Neuronal stem cell (in vitro differentiated cells): ENCODE results near the gene DHCR7.
A peak's percentile ranks its signal among the peaks of the same experiment; 100 is the strongest.

Source experiments
- DNase-seq: peaks from one replicate; pipeline ENCODE4 v3.0.0-alpha.2; 2013; ENCODE audit warnings: low spot score
- H2AFZ ChIP-seq: one replicate; pipeline ENCODE4 v1.6.1; 2013; ENCODE audit warnings: mild to moderate bottlenecking, low read length, inconsistent platforms
- H2AK5ac ChIP-seq: 2 replicates; pipeline ENCODE4 v1.6.1; 2013; ENCODE audit warnings: low read depth, mild to moderate bottlenecking, inconsistent platforms, low read length, moderate library complexity, mixed read lengths
- H2BK120ac ChIP-seq: 2 replicates; pipeline ENCODE4 v1.6.1; 2013; ENCODE audit warnings: low read depth, mild to moderate bottlenecking, inconsistent platforms, low read length, moderate library complexity, mixed read lengths
- H2BK12ac ChIP-seq: one replicate; pipeline ENCODE4 v1.6.1; 2013; ENCODE audit warnings: low read length, inconsistent platforms
- H2BK15ac ChIP-seq: 2 replicates; pipeline ENCODE4 v1.6.1; 2013; ENCODE audit warnings: mild to moderate bottlenecking, low read length, inconsistent platforms, mixed read lengths
- H2BK5ac ChIP-seq: one replicate; pipeline ENCODE4 v1.6.1; 2013; ENCODE audit warnings: inconsistent platforms, mild to moderate bottlenecking, low read length, moderate library complexity
- H3K14ac ChIP-seq: one replicate; pipeline ENCODE4 v1.6.1; 2013; ENCODE audit warnings: low read length, inconsistent platforms
- H3K18ac ChIP-seq: 2 replicates; pipeline ENCODE4 v1.6.1; 2013; ENCODE audit warnings: low read length, inconsistent platforms
- H3K23ac ChIP-seq: 2 replicates; pipeline ENCODE4 v1.6.1; 2013; ENCODE audit warnings: low read depth, mild to moderate bottlenecking, mixed read lengths, low read length, inconsistent platforms; ENCODE audit not compliant: poor library complexity
- H3K27ac ChIP-seq: replicated peaks from 3 replicates; pipeline ENCODE4 v1.5.1; 2013; ENCODE audit warnings: low read length, inconsistent platforms
- H3K27me3 ChIP-seq, 3 experiments: 2 replicates each; pipeline ENCODE4 v1.6.1; 2013; ENCODE audit warnings: low read length in 3 of 3, mild to moderate bottlenecking in 2 of 3, inconsistent platforms in 1 of 3, low read depth in 1 of 3, mixed read lengths in 1 of 3, moderate library complexity in 1 of 3; ENCODE audit not compliant: control insufficient read depth in 3 of 3, insufficient read depth in 3 of 3
- H3K36me3 ChIP-seq, 2 donors: replicated peaks in 1 of 2; 2 replicates each; pipeline ENCODE4 v1.6.1; 2013; ENCODE audit warnings: low read length in 2 of 2; ENCODE audit not compliant: control insufficient read depth in 2 of 2, insufficient read depth in 2 of 2
- H3K4ac ChIP-seq: 2 replicates; pipeline ENCODE4 v1.6.1; 2013; ENCODE audit warnings: inconsistent platforms, mild to moderate bottlenecking, low read length, moderate library complexity
- H3K4me1 ChIP-seq, 2 donors: 1 replicate in 1 of 2; 2 replicates in 1 of 2; pipeline ENCODE4 v1.6.1; 2013; ENCODE audit warnings: low read length in 2 of 2, low read depth in 1 of 2; ENCODE audit not compliant: control insufficient read depth in 2 of 2, insufficient read depth in 1 of 2
- H3K4me2 ChIP-seq: one replicate; pipeline ENCODE4 v1.6.1; 2013; ENCODE audit warnings: mild to moderate bottlenecking, low read length, inconsistent platforms; ENCODE audit not compliant: insufficient read depth, poor library complexity, severe bottlenecking
- H3K4me3 ChIP-seq, 2 donors: 2 replicates each; pipeline ENCODE4 v1.5.1; 2013; ENCODE audit warnings: low read length in 2 of 2, mild to moderate bottlenecking in 2 of 2, inconsistent platforms in 1 of 2, moderate library complexity in 1 of 2
- H3K79me1 ChIP-seq: one replicate; pipeline ENCODE4 v1.6.1; 2013; ENCODE audit warnings: low read depth, mild to moderate bottlenecking, inconsistent platforms, low read length, moderate library complexity
- H3K9ac ChIP-seq: one replicate; pipeline ENCODE4 v1.6.1; 2013; ENCODE audit warnings: mild to moderate bottlenecking, low read depth, low read length, inconsistent platforms; ENCODE audit not compliant: poor library complexity
- H3K9me3 ChIP-seq, 2 donors: replicated peaks in 1 of 2; 2 replicates each; pipeline versions ENCODE3 to v1.6.1; 2013; ENCODE audit warnings: low read length in 2 of 2, mild to moderate bottlenecking in 2 of 2, inconsistent platforms in 1 of 2, low read depth in 1 of 2, mixed read lengths in 1 of 2, moderate library complexity in 1 of 2; ENCODE audit not compliant: control insufficient read depth in 2 of 2, insufficient read depth in 1 of 2
- H4K8ac ChIP-seq: one replicate; pipeline ENCODE4 v1.6.1; 2013; ENCODE audit warnings: low read depth, mild to moderate bottlenecking, inconsistent platforms, low read length, moderate library complexity
- H4K91ac ChIP-seq: one replicate; pipeline ENCODE4 v1.6.1; 2013; ENCODE audit warnings: low read length, low read depth, mild to moderate bottlenecking, inconsistent platforms; ENCODE audit not compliant: poor library complexity
- WGBS, 2 donors: extraction: QIAGEN DNeasy Blood & Tissue Kit; methylation state at CpG; one replicate each; pipeline ENCODE4 v1.1.7; 2013; ENCODE audit warnings: missing lambda C conversion rate in 2 of 2, mixed read lengths in 1 of 2; ENCODE audit not compliant: insufficient read length in 2 of 2, insufficient replicate concordance in 1 of 2; ENCODE audit errors: extremely low coverage in 2 of 2; 5-methylcytosine and 5-hydroxymethylcytosine counted together

DHCR7 gene

GRCh38 chr11:71482216-71482615 is 34.0 kb upstream of the DHCR7 start:
- Histone ChIP-seq H3K18ac (no peak overlapping the region), H3K4ac (no peak overlapping the region), H2BK15ac (no peak overlapping the region), H2BK12ac (no peak overlapping the region), H3K14ac (no peak overlapping the region), H3K27ac (no peak overlapping the region), H3K79me1 (no peaks in the 10 kb centered on the region), H3K9ac (no peak overlapping the region), H3K23ac (peak overlapping the region; percentile 52), H3K27me3 (no peaks in the 10 kb centered on the region), H2BK5ac (no peak overlapping the region), H4K91ac (no peak overlapping the region), H3K36me3 (peaks cover 29 to 85% of the 10 kb centered on the region in 2 donors), H4K8ac (no peak overlapping the region), H2BK120ac (no peak overlapping the region), H3K4me3 (peak overlapping the region in 1 of 2 donors; percentile 41), H3K4me1 (peaks cover 0 to 7% of the 10 kb centered on the region in 2 donors), H2AFZ (no peak overlapping the region), H2AK5ac (no peak overlapping the region), H3K9me3 (peaks cover 0 to 5% of the 10 kb centered on the region in 2 donors), H3K4me2 (no peak overlapping the region)
- no CpG with 5 or more reads among the region's 18 CpGs for WGBS, 2 donors
- DNase-seq, result no peak

GRCh38 chr11:71481101-71481960 is 33.1 kb upstream of the DHCR7 start:
- Histone ChIP-seq H2BK120ac (no peak overlapping the region), H4K91ac (no peak overlapping the region), H3K4ac (no peak overlapping the region), H3K27ac (no peak overlapping the region), H3K18ac (no peak overlapping the region), H3K4me1 (peaks cover 0 to 9% of the 10 kb centered on the region in 2 donors), H3K27me3 (no peaks in the 10 kb centered on the region), H2BK5ac (no peak overlapping the region), H2BK12ac (no peak overlapping the region), H2AK5ac (no peak overlapping the region), H2BK15ac (no peak overlapping the region), H3K9me3 (peaks cover 0 to 5% of the 10 kb centered on the region in 2 donors), H3K4me2 (no peak overlapping the region), H3K79me1 (no peaks in the 10 kb centered on the region), H3K4me3 (no peak overlapping the region), H2AFZ (no peak overlapping the region), H3K9ac (peak overlapping the region; percentile 30), H4K8ac (no peak overlapping the region), H3K36me3 (peaks cover 27 to 91% of the 10 kb centered on the region in 2 donors), H3K23ac (peak overlapping the region; percentile 47), H3K14ac (no peak overlapping the region)
- DNase-seq, result no peak
- no CpG with 5 or more reads among the region's 24 CpGs for WGBS, 2 donors

GRCh38 chr11:71478528-71478840 is 30.3 kb upstream of the DHCR7 start:
- H3K9ac ChIP-seq, result no peak overlapping the region
- H3K4me3 ChIP-seq, result no peak overlapping the region
- H2BK5ac ChIP-seq, result no peak overlapping the region
- H4K8ac ChIP-seq, result no peak overlapping the region
- no peak overlapping the region for H3K4me2 ChIP-seq
- no peak for DNase-seq
- no peak overlapping the region for H4K91ac ChIP-seq
- no peaks in the 10 kb centered on the region for H3K9me3 ChIP-seq
- H3K4me1 ChIP-seq, result peaks cover 0 to 9% of the 10 kb centered on the region in 2 donors
- H3K27me3 ChIP-seq, result no peaks in the 10 kb centered on the region
- no CpG with 5 or more reads among the region's 11 CpGs for WGBS, 2 donors
- no peak overlapping the region for H3K27ac ChIP-seq
- no peak overlapping the region for H2BK120ac ChIP-seq
- no peak overlapping the region for H2BK12ac ChIP-seq
- H3K36me3 ChIP-seq, result peaks cover 19 to 88% of the 10 kb centered on the region in 2 donors
- H3K18ac ChIP-seq, result no peak overlapping the region
- H3K4ac ChIP-seq, result no peak overlapping the region
- H3K79me1 ChIP-seq, result no peaks in the 10 kb centered on the region
- no peak overlapping the region for H3K14ac ChIP-seq
- no peak overlapping the region for H2BK15ac ChIP-seq
- no peak overlapping the region for H2AFZ ChIP-seq
- peak overlapping the region; percentile 30 for H2AK5ac ChIP-seq
- H3K23ac ChIP-seq, result no peak overlapping the region

GRCh38 chr11:71477641-71478527 is 29.7 kb upstream of the DHCR7 start:
- Histone ChIP-seq H2BK5ac (no peak overlapping the region), H3K9ac (no peak overlapping the region)

More at GRCh38 chr11:71477641-71478527, 29.7 kb upstream of the DHCR7 start:
- Histone ChIP-seq H3K4me1 (peaks cover 0 to 9% of the 10 kb centered on the region in 2 donors), H2BK12ac (no peak overlapping the region), H2AK5ac (peak overlapping the region; percentile 30), H3K4me3 (no peak overlapping the region), H3K14ac (no peak overlapping the region), H4K91ac (no peak overlapping the region), H3K27ac (no peak overlapping the region), H3K4ac (no peak overlapping the region), H2AFZ (no peak overlapping the region), H3K79me1 (no peaks in the 10 kb centered on the region), H3K36me3 (peaks cover 15 to 88% of the 10 kb centered on the region in 2 donors), H4K8ac (no peak overlapping the region), H3K23ac (peak overlapping the region; percentile 58), H3K27me3 (no peaks in the 10 kb centered on the region), H3K9me3 (no peaks in the 10 kb centered on the region), H2BK15ac (no peak overlapping the region), H3K4me2 (no peak overlapping the region), H3K18ac (no peak overlapping the region), H2BK120ac (no peak overlapping the region)
- DNase-seq, result peak; percentile 21
- WGBS, 2 donors, result no CpG with 5 or more reads among the region's 25 CpGs
